ENCODE results near the gene ARPC3. TPM values are rescaled to one million over a fixed set of nuclear protein-coding genes. Genes with fewer than 3 reads are reported as not detected.

The ARPC3 gene
- total and polyA plus RNA-seq, 9 of the 15 experiments (the other 6 are each of a cell fraction or from before 2014, with no cell fraction given), result 74.2 to 575 (median 345) TPM

GRCh38 chr12:110467847-110468213, 17.7 kb upstream of the ARPC3 start (continued):
- TF ChIP-seq MBD2 (IDR thresholded peaks at IDR 0.05; ENCODE audit: borderline replicate concordance, low read depth), result no peak
- no peak for TF ChIP-seq MAFF (IDR thresholded peaks at IDR 0.05; ENCODE audit: low read length)
- no peak for TF ChIP-seq ZNF140 (CRISPR knock-in tag; IDR thresholded peaks at IDR 0.05)
- no peak for TF ChIP-seq ZNF311 (CRISPR knock-in tag; IDR thresholded peaks at IDR 0.05)
- TF ChIP-seq C11orf30 (IDR thresholded peaks at IDR 0.05; ENCODE audit: low read depth), result no peak
- TF ChIP-seq ZFP91 (CRISPR knock-in tag; IDR thresholded peaks at IDR 0.05), result no peak
- no peak for TF ChIP-seq ZNF12 (CRISPR knock-in tag; IDR thresholded peaks at IDR 0.05)
- TF ChIP-seq ZBTB33 (CRISPR knock-in tag; IDR thresholded peaks at IDR 0.05), result no peak
- TF ChIP-seq NR1H2 (CRISPR knock-in tag; IDR thresholded peaks at IDR 0.05), result no peak
- TF ChIP-seq ZNF436 (CRISPR knock-in tag; IDR thresholded peaks at IDR 0.05), result no peak
- TF ChIP-seq TCF7L2 (IDR thresholded peaks at IDR 0.05; ENCODE audit: low read depth, low read length), result no peak
- TF ChIP-seq ZNF407 (IDR thresholded peaks at IDR 0.05; ENCODE audit: low read depth), result no peak
- no peak for TF ChIP-seq FOXA1 (IDR thresholded peaks at IDR 0.05; ENCODE audit: borderline replicate concordance)
- no peak for TF ChIP-seq ZFX (CRISPR knock-in tag; IDR thresholded peaks at IDR 0.05)
- no peak for TF ChIP-seq POLR2H (tag; IDR thresholded peaks at IDR 0.05; ENCODE audit: low read depth)
- TF ChIP-seq SMARCB1 (IDR thresholded peaks at IDR 0.05; ENCODE audit: insufficient read length, low read depth), result no peak
- no peak for TF ChIP-seq YBX1 (IDR thresholded peaks at IDR 0.05)
- no peak for TF ChIP-seq MITF (IDR thresholded peaks at IDR 0.05)
